ENCODE data around the gene GOT1.

Gene GOT1

GRCh38 chr10:99358101-99358500 lies 72.3 kb downstream of the GOT1 start:
- DNase-seq (ENCODE audit: low read depth) = no peak

- DNase-seq (ENCODE audit: low read depth) = no peak
Observed at GRCh38 chr10:99357691-99358090, 72.7 kb downstream of the GOT1 start.

- DNase-seq (ENCODE audit: low read depth) = no peak
Observed at GRCh38 chr10:99353182-99353581, 77.2 kb downstream of the GOT1 start.

GRCh38 chr10:99347672-99348071 lies 82.8 kb downstream of the GOT1 start:
- DNase-seq (ENCODE audit: low read depth) = no peak

Measured in stimulated activated CD8-positive, alpha-beta memory T cell treated with anti-CD3 and anti-CD28 coated beads, Interleukin-7, amount 100 ng/mL, for 24 hours (primary cell).